ENCODE measurements around the gene CSNK1G1.

Gene CSNK1G1

DNA sequence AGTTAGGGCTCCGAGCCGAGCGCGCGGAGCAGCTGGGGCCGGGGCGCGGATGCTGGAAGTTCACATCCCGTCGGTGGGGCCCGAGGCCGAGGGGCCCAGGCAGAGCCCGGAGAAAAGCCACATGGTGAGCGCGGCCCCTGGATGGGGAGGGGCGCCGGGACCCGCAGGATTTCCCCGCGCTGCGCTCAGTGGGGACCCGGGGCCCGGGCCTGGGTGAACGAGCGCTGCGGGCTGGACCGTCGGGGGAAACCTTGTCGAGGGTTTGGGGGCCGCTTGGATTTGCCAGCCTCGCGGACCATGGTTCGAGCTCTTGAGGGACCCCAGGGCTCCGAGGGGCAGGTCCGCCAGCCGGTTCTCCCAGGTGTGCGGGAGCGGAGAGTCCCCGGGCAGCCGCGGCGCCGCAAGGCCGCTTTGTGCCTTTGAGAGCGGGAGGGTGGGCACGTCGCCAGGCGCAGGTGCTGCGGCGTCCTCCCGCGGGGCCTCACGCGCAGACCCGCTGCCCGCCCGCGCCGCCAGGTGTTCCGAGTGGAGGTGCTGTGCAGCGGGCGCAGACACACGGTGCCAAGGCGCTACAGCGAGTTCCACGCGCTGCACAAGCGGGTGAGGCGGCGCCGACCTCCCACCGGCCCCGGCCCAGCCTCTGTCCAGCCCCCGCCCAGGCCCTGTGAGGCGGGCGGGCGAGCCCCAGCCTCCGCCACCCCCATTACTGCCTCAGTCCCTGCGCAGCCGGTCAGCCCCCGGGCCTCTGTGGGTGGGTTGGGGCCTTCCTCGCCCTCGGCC, 204.1 kb downstream of the CSNK1G1 start, which contains the start of gene SNX22:
Gene SNX22 (plus strand): TSS at position 5 of the 780 bp plus-strand sequence. CDS start 45 bp downstream, at position 50.
- Histone ChIP-seq H4K20me1 (ENCODE audit: insufficient read depth, low read length) (peaks cover 15% of the 10 kb centered on the region), H2AFZ (ENCODE audit: low read depth, low read length) (peak within 1 kb of the TSS; percentile 39; the same call in 1 of the 2 replicates), H3K9ac (ENCODE audit: low read length) (peak within 1 kb of the TSS; percentile 71), H3K36me3 (replicated peaks; ENCODE audit: low read depth, low read length) (peaks cover 21% of the 10 kb centered on the region), H3K27ac (ENCODE audit: low read length) (peak within 1 kb of the TSS; percentile 45), H3K79me2 (ENCODE audit: low read length) (no peaks in the 10 kb centered on the region; the same call in 1 of the 2 replicates), H3K4me2 (ENCODE audit: low read length) (peak within 1 kb of the TSS; percentile 89), H3K4me3 (ENCODE audit: low read length) (peak within 1 kb of the TSS; percentile 85), H3K9me3 (ENCODE audit: insufficient read depth, low read length) (no peaks in the 10 kb centered on the region), H3K4me1 (ENCODE audit: low read length) (peaks cover 35% of the 10 kb centered on the region), H3K27me3 (ENCODE audit: low read depth, low read length) (no peaks in the 10 kb centered on the region)
- TF ChIP-seq EZH2phosphoT487 (IDR thresholded peaks at IDR 0.05; ENCODE audit: low read depth) = no peak
- TF ChIP-seq, protein P1, sequence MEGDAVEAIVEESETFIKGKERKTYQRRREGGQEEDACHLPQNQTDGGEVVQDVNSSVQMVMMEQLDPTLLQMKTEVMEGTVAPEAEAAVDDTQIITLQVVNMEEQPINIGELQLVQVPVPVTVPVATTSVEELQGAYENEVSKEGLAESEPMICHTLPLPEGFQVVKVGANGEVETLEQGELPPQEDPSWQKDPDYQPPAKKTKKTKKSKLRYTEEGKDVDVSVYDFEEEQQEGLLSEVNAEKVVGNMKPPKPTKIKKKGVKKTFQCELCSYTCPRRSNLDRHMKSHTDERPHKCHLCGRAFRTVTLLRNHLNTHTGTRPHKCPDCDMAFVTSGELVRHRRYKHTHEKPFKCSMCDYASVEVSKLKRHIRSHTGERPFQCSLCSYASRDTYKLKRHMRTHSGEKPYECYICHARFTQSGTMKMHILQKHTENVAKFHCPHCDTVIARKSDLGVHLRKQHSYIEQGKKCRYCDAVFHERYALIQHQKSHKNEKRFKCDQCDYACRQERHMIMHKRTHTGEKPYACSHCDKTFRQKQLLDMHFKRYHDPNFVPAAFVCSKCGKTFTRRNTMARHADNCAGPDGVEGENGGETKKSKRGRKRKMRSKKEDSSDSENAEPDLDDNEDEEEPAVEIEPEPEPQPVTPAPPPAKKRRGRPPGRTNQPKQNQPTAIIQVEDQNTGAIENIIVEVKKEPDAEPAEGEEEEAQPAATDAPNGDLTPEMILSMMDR (IDR thresholded peaks at IDR 0.05; ENCODE audit: low read depth, low read length) = no peak

DNA sequence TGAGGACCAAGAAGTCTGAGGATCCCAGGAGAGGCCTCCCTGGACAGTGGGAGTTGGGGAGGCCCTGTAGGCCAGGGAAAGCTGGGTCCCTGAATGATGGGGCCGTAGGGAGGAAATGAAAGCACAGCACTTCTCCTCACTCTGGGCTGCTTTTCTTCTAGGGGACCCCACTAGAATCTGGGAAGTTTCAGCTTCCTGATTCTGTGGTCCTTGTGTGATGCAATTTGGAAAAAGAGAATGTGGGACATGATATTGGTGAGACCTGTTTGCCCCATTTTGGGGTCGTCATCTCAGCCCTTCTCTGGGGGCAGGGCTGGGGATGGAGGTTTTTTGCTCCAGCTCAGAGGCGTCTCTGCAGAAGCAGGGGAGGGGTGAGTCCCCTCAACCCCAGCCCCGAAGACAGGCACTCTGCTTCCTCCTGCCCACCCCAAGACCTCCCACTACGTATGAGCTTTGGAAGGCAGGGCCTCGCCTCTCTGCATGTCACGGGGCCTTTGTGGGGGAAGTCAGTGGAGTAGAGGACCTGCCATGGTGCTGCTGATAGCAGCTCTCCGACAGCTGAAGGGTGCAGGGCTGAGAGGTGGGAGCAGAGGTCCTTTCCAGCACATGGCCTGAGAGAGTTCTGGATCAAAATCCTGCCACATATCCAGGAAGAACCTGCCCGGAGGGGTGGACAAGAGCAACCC, 205.9 kb downstream of the CSNK1G1 start:
- peaks cover 8% of the 10 kb centered on the region; the same call in 1 of the 2 replicates for H4K20me1 ChIP-seq (ENCODE audit: insufficient read depth, low read length)
- no peaks in the 10 kb centered on the region for H3K9me3 ChIP-seq (ENCODE audit: insufficient read depth, low read length)
- H3K9ac ChIP-seq (ENCODE audit: low read length) = peak overlapping the region; percentile 12; the same call in 1 of the 2 replicates
- peaks cover 12% of the 10 kb centered on the region for H3K36me3 ChIP-seq (replicated peaks; ENCODE audit: low read depth, low read length)
- H3K4me1 ChIP-seq (ENCODE audit: low read length) = peaks cover 41% of the 10 kb centered on the region
- TF ChIP-seq EZH2phosphoT487 (IDR thresholded peaks at IDR 0.05; ENCODE audit: low read depth) = no peak
- TF ChIP-seq, protein P1 (IDR thresholded peaks at IDR 0.05; ENCODE audit: low read depth, low read length) = no peak
- no peaks in the 10 kb centered on the region for H3K27me3 ChIP-seq (ENCODE audit: low read depth, low read length)
- H2AFZ ChIP-seq (ENCODE audit: low read depth, low read length) = no peak overlapping the region
- H3K4me3 ChIP-seq (ENCODE audit: low read length) = no peak overlapping the region
- H3K4me2 ChIP-seq (ENCODE audit: low read length) = peak overlapping the region; percentile 43
- no peak overlapping the region for H3K27ac ChIP-seq (ENCODE audit: low read length)
- no peaks in the 10 kb centered on the region; the same call in 1 of the 2 replicates for H3K79me2 ChIP-seq (ENCODE audit: low read length)

DNA sequence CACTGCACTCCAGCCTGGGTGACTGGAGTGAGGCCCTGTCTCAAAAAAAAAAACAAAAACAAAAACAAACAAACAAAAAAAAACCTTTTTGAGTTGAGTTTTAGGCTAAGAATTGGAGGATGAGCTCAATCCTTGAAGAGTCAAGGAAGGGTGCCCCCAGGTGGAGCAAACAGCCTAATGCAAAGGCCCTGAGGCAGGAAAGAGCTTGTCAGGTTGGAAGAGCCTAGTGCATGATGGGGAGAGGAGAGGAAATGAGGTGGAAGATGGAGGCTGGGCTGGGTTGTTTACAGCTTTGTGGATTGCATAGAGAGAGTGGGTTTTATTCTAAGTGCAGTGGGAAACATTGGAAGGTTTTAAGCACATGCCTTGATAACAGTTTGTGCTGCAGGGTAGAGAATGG, 206.5 kb downstream of the CSNK1G1 start:
- peaks cover 8% of the 10 kb centered on the region; the same call in 1 of the 2 replicates for H4K20me1 ChIP-seq (ENCODE audit: insufficient read depth, low read length)
- no peaks in the 10 kb centered on the region for H3K27me3 ChIP-seq (ENCODE audit: low read depth, low read length)
- H3K36me3 ChIP-seq (replicated peaks; ENCODE audit: low read depth, low read length) = peaks cover 12% of the 10 kb centered on the region
- H3K4me1 ChIP-seq (ENCODE audit: low read length) = peaks cover 47% of the 10 kb centered on the region
- no peaks in the 10 kb centered on the region; the same call in 1 of the 2 replicates for H3K79me2 ChIP-seq (ENCODE audit: low read length)
- peak overlapping the region; percentile 12; the same call in 1 of the 2 replicates for H3K9ac ChIP-seq (ENCODE audit: low read length)
- H3K9me3 ChIP-seq (ENCODE audit: insufficient read depth, low read length) = no peaks in the 10 kb centered on the region
- no peak overlapping the region for H2AFZ ChIP-seq (ENCODE audit: low read depth, low read length)
- peak overlapping the region; percentile 43 for H3K4me2 ChIP-seq (ENCODE audit: low read length)
- H3K4me3 ChIP-seq (ENCODE audit: low read length) = no peak overlapping the region
- no peak for TF ChIP-seq EZH2phosphoT487 (IDR thresholded peaks at IDR 0.05; ENCODE audit: low read depth)
- TF ChIP-seq, protein P1 (IDR thresholded peaks at IDR 0.05; ENCODE audit: low read depth, low read length) = peak; percentile 33
- no peak overlapping the region for H3K27ac ChIP-seq (ENCODE audit: low read length)

DNA sequence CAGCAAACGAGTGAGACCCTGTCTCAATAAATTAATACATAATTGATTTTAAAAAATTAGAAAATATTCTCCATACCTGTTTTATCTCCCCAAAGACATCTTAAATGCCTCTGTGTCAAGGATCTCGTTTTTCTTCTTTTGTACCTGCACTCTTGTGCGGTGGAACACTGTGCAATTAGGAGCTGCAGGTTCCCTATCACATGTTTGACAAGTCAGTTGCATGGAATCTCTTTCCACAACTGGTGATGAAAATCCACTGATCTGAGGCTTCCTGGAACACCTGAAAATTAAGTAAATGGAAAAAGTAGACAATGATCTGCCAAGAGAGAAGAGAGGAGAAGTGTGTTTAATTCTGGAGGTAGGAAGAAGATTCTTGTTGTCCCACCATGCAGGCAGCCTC, 207.4 kb downstream of the CSNK1G1 start:
- H3K4me3 ChIP-seq (ENCODE audit: low read length) = no peak overlapping the region
- no peaks in the 10 kb centered on the region; the same call in 1 of the 2 replicates for H3K79me2 ChIP-seq (ENCODE audit: low read length)
- no peak overlapping the region for H3K4me2 ChIP-seq (ENCODE audit: low read length)
- no peak overlapping the region for H3K9ac ChIP-seq (ENCODE audit: low read length)
- no peak overlapping the region for H3K27ac ChIP-seq (ENCODE audit: low read length)
- peaks cover 9% of the 10 kb centered on the region for H3K36me3 ChIP-seq (replicated peaks; ENCODE audit: low read depth, low read length)
- no peaks in the 10 kb centered on the region for H4K20me1 ChIP-seq (ENCODE audit: insufficient read depth, low read length)
- TF ChIP-seq EZH2phosphoT487 (IDR thresholded peaks at IDR 0.05; ENCODE audit: low read depth) = no peak
- TF ChIP-seq, protein P1 (IDR thresholded peaks at IDR 0.05; ENCODE audit: low read depth, low read length) = no peak
- H3K27me3 ChIP-seq (ENCODE audit: low read depth, low read length) = no peaks in the 10 kb centered on the region
- H3K9me3 ChIP-seq (ENCODE audit: insufficient read depth, low read length) = no peaks in the 10 kb centered on the region
- H3K4me1 ChIP-seq (ENCODE audit: low read length) = peaks cover 52% of the 10 kb centered on the region
- no peak overlapping the region for H2AFZ ChIP-seq (ENCODE audit: low read depth, low read length)

Measured in OCI-LY3 (cell line).